Measurements from ENCODE around the gene CPT1C. TPM values are rescaled to one million over a fixed set of nuclear protein-coding genes. Genes with fewer than 3 reads are reported as not detected.

Gene CPT1C
- total and polyA plus RNA-seq, 2 of the 8 experiments (the other 6 are each of a cell fraction or from before 2014, with no cell fraction given): 79.6 to 91.8 TPM

- peak in 1 of 2 experiments; percentile 84 for DNase-seq (ENCODE audit: low read depth in 1 of 2, low spot score in 2 of 2)
- TF ChIP-seq GTF2F1 (IDR thresholded peaks at IDR 0.05; ENCODE audit: borderline replicate concordance, low read depth, low read length): 0 out of 2 replicates have a peak, but pooled peaks have one; percentile 32
- peak; percentile 32; the same call in 1 of the 2 replicates for TF ChIP-seq POLR2AphosphoS5 (IDR thresholded peaks at IDR 0.05; ENCODE audit: low read depth, low read length)
- peak in 1 of 2 experiments; percentile 68; a peak in 2 of 3 replicates for TF ChIP-seq POLR2A (IDR thresholded peaks at IDR 0.05; ENCODE audit: control extremely low read depth in 1 of 2, low read depth in 2 of 2, low read length in 2 of 2)
- TF ChIP-seq RAD21 (IDR thresholded peaks at IDR 0.05 in 1 of 2, conservative IDR thresholded peaks at IDR 0.05 in 1 of 2; ENCODE audit: low read depth in 2 of 2, low read length in 2 of 2): peak in 1 of 2 experiments; percentile 41; a peak in 2 of 4 replicates
- TF ChIP-seq ZNF274 (IDR thresholded peaks at IDR 0.05; ENCODE audit: borderline replicate concordance, extremely low read depth, low read length): no peak
- TF ChIP-seq CTCF (IDR thresholded peaks at IDR 0.05; ENCODE audit: control extremely low read depth in 1 of 3, insufficient read depth in 1 of 3, low read depth in 1 of 3, low read length in 3 of 3): peak; percentile 66 to 69 (median 68)
- no peak for TF ChIP-seq SP2 (IDR thresholded peaks at IDR 0.05; ENCODE audit: low read length)
- TF ChIP-seq, protein P1, sequence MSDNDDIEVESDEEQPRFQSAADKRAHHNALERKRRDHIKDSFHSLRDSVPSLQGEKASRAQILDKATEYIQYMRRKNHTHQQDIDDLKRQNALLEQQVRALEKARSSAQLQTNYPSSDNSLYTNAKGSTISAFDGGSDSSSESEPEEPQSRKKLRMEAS (IDR thresholded peaks at IDR 0.05): 0 out of 2 replicates have a peak, but pooled peaks have one; percentile 19
- Histone ChIP-seq H3K23me2 (ENCODE audit: low read depth, low read length) (no peaks in the 10 kb centered on the region; the same call in 1 of the 2 replicates), H2AFZ (ENCODE audit: low read length) (no peak overlapping the region), H3K9ac (replicated peaks in 1 of 4; ENCODE audit: extremely low read depth in 1 of 4, low read depth in 3 of 4, low read length in 3 of 4) (no peak overlapping the region; a peak in 1 of 7 replicates), H3K14ac (ENCODE audit: insufficient read length) (no peak overlapping the region), H3K18ac (ENCODE audit: extremely low read depth, low read length) (no peak overlapping the region), H4K8ac (ENCODE audit: extremely low read depth, insufficient read depth, low read length) (no peak overlapping the region; the same call in none of the 2 replicates), H3K4me2 (ENCODE audit: insufficient read depth in 1 of 2, low read depth in 2 of 2, low read length in 2 of 2) (no peak overlapping the region), H3K4ac (replicated peaks; ENCODE audit: insufficient read length, low read depth, low read length) (no peak overlapping the region), H4K5ac (ENCODE audit: insufficient read length, low read depth, low read length) (no peak overlapping the region), H2BK20ac (ENCODE audit: low read length) (no peak overlapping the region), H4K20me1 (replicated peaks in 1 of 2; ENCODE audit: control insufficient read depth in 1 of 2, insufficient read depth in 2 of 2, low read length in 2 of 2) (peaks cover 30 to 55% of the 10 kb centered on the region in 2 experiments), H3K4me3 (ENCODE audit: extremely low read depth in 1 of 4, insufficient read depth in 2 of 4, low read depth in 3 of 4, low read length in 4 of 4) (no peak overlapping the region), H3K56ac (replicated peaks; ENCODE audit: insufficient read length, low read depth, low read length) (no peak overlapping the region), H3K79me2 (ENCODE audit: control insufficient read depth in 1 of 2, insufficient read depth in 2 of 2, low read length in 2 of 2) (peaks cover 5 to 33% of the 10 kb centered on the region in 2 experiments), H2BK12ac (ENCODE audit: low read depth, low read length) (no peak overlapping the region), H2BK5ac (ENCODE audit: low read depth, low read length) (0 out of 2 replicates have a peak overlapping the region, but pooled peaks have one; percentile 12), H3K4me1 (replicated peaks in 1 of 4; ENCODE audit: control insufficient read depth in 3 of 4, insufficient read depth in 4 of 4, low read length in 3 of 4) (peaks cover 2 to 22% (median 16%) of the 10 kb centered on the region in 4 experiments), H4K91ac (replicated peaks; ENCODE audit: insufficient read length, low read length) (no peak overlapping the region), H3K27me3 (replicated peaks in 1 of 4; ENCODE audit: control insufficient read depth in 3 of 4, extremely low read depth in 1 of 4, insufficient read depth in 3 of 4, low read length in 3 of 4) (no peaks in the 10 kb centered on the region), H3K36me3 (ENCODE audit: control insufficient read depth in 2 of 4, insufficient read depth in 4 of 4, low read length in 3 of 4) (peaks cover 26 to 59% (median 42%) of the 10 kb centered on the region in 4 experiments), H2BK15ac (ENCODE audit: low read length) (no peak overlapping the region), H3K9me3 (ENCODE audit: insufficient read depth in 2 of 2, low read depth in 1 of 2, low read length in 1 of 2) (no peaks in the 10 kb centered on the region), H3K79me1 (ENCODE audit: low read depth, low read length) (peaks cover 14% of the 10 kb centered on the region), H3K27ac (ENCODE audit: low read depth, low read length) (no peak overlapping the region), H2BK120ac (replicated peaks; ENCODE audit: low read depth, low read length) (no peak overlapping the region), H3K23ac (ENCODE audit: insufficient read length) (no peak overlapping the region), H2AK5ac (ENCODE audit: low read depth, low read length) (no peak overlapping the region)
- 86% methylated on average over 28 of the region's 35 CpGs; no CpG with 5 or more reads in 1 of the 2 experiments for WGBS, 2 experiments (ENCODE audit: extremely low coverage in 1 of 2, insufficient coverage in 1 of 2, insufficient read length in 1 of 2, insufficient replicate concordance in 2 of 2, low coverage in 1 of 2, low lambda C conversion rate in 2 of 2, missing lambda C conversion rate in 1 of 2)
- ChIA-PET POLR2A (ENCODE audit: partially characterized antibody) (interaction anchor here (0.6 to 12.2 kb wide), 23 partner anchors 6 to 345 kb away, joined by 3 to 168 read pairs (median 4); partner anchors contain the start of genes AP2A1, NOSIP, PRMT1 and PRRG2), CTCF (ENCODE audit: partially characterized antibody) (interaction anchor here (0.6 to 2.8 kb wide), 24 partner anchors 10 to 226 kb away, joined by 3 to 13 read pairs (median 3); partner anchors contain the start of gene SCAF1)
- no peak for FAIRE-seq
These were observed 6.5 kb upstream of the CPT1C start for GRCh38 chr19:49684251-49684982.

Data from H1 (cell line).